ENCODE data around the gene ADGRG2.
"Not testable (repeated sequence)": the region's sequence is repeated elsewhere in the genome, so short reads cannot be mapped to it uniquely, and the experiment has no call there.

Gene ADGRG2

GRCh38 chrX:18997916-18998315 is 124.4 kb downstream of the ADGRG2 start:
- DNase-seq (ENCODE audit: low spot score) = no peak

GRCh38 chrX:18996536-18996935 is 125.7 kb downstream of the ADGRG2 start:
- no peak for DNase-seq (ENCODE audit: low spot score)

- no peak for DNase-seq (ENCODE audit: low spot score)
Measured at GRCh38 chrX:18995221-18995620, 127.0 kb downstream of the ADGRG2 start.

- no peak for DNase-seq (ENCODE audit: low spot score)
Measured at GRCh38 chrX:18994713-18995112, 127.6 kb downstream of the ADGRG2 start.

- no peak for DNase-seq (ENCODE audit: low spot score)
Measured at GRCh38 chrX:18992829-18993228, 129.4 kb downstream of the ADGRG2 start.

- no peak for DNase-seq (ENCODE audit: low spot score)
Measured at GRCh38 chrX:18985186-18985435, 137.2 kb downstream of the ADGRG2 start.

- peak; percentile 85 for DNase-seq (ENCODE audit: low spot score)
Measured at GRCh38 chrX:18984381-18985185, 137.7 kb downstream of the ADGRG2 start.

- peak; percentile 32 for DNase-seq (ENCODE audit: low spot score)
Measured at GRCh38 chrX:18983666-18984380, 138.4 kb downstream of the ADGRG2 start, which contains the start of gene PHKA2. Gene PHKA2, minus strand, starts transcription at chrX:18984114. Its CDS starts 182 bp downstream, at chrX:18983932.

- DNase-seq (ENCODE audit: low spot score) = no peak
Measured at GRCh38 chrX:18981124-18981807, 141.0 kb downstream of the ADGRG2 start.

GRCh38 chrX:18980262-18980661 is 142.0 kb downstream of the ADGRG2 start:
- not testable (repeated sequence) for DNase-seq (ENCODE audit: low spot score)

GRCh38 chrX:18974993-18975392 is 147.3 kb downstream of the ADGRG2 start:
- no peak for DNase-seq (ENCODE audit: low spot score)

- DNase-seq (ENCODE audit: low spot score) = no peak
Measured at GRCh38 chrX:18973527-18974192, 148.6 kb downstream of the ADGRG2 start.

GRCh38 chrX:18971506-18971905 is 150.8 kb downstream of the ADGRG2 start:
- no peak for DNase-seq (ENCODE audit: low spot score)

- no peak for DNase-seq (ENCODE audit: low spot score)
Measured at GRCh38 chrX:18970465-18970864, 151.8 kb downstream of the ADGRG2 start.

- DNase-seq (ENCODE audit: low spot score) = no peak
Measured at GRCh38 chrX:18966624-18967023, 155.6 kb downstream of the ADGRG2 start.

- no peak for DNase-seq (ENCODE audit: low spot score)
Measured at GRCh38 chrX:18964901-18965300, 157.4 kb downstream of the ADGRG2 start.

- no peak for DNase-seq (ENCODE audit: low spot score)
Measured at GRCh38 chrX:18964026-18964425, 158.2 kb downstream of the ADGRG2 start.

- no peak for DNase-seq (ENCODE audit: low spot score)
Measured at GRCh38 chrX:18962329-18962728, 159.9 kb downstream of the ADGRG2 start.

GRCh38 chrX:18961686-18962085 is 160.6 kb downstream of the ADGRG2 start:
- no peak for DNase-seq (ENCODE audit: low spot score)

GRCh38 chrX:18956303-18957032 is 165.8 kb downstream of the ADGRG2 start:
- no peak for DNase-seq (ENCODE audit: low spot score)

GRCh38 chrX:18955676-18956075 is 166.6 kb downstream of the ADGRG2 start:
- no peak for DNase-seq (ENCODE audit: low spot score)

GRCh38 chrX:18951032-18951431 is 171.2 kb downstream of the ADGRG2 start:
- peak; percentile 2 for DNase-seq (ENCODE audit: low spot score)
